HG03095 (cell line): ENCODE data around the gene STX1A.

ENCODE experiments used
- ATAC-seq: cut with Tn5 transposase; IDR thresholded peaks from one replicate; pipeline ENCODE4 v1.9.1; 2021; ENCODE audit warnings: moderate library complexity; ENCODE audit not compliant: unreplicated experiment

Gene STX1A

GRCh38 chr7:73718905-73719805, at the start of gene STX1A:
Gene STX1A, minus strand, starts transcription at chr7:73719669. Its CDS starts 38 bp downstream, at chr7:73719631.
- ATAC-seq: peak; percentile 54

- no peak for ATAC-seq
These were observed 49.4 kb upstream of the STX1A start for GRCh38 chr7:73768641-73769480.

DNA sequence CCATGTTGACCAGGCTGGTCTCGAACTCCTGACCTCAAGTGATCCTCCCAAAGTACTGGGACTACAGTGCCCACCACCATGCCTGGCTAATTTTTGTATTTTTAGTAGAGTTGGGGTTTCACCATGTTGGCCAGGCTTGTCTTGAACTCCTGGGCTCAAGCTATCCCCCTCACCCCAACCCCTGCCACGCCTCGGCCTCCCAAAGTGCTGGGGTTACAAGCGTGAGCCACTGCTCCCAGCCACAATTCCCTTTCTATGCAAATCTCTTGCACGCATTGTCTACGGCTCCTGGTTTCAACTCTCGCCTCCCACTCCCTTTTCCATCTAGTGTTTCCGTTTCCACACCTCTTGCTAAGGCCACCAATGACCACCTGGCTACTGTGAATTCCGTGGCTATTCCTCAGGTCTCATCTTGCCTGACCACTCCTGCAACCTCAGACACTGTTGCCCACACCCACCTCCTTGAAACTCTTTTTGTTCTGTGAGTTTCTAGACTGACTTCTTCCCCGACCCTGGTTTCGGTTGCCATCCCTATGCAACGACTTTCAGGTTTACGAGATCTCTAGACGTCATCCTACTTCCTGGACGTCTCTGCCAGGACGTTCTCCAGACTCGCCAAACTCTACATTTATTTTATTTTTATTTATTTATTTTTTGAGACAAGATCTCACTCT, 47.2 kb upstream of the STX1A start:
- no peak for ATAC-seq

DNA sequence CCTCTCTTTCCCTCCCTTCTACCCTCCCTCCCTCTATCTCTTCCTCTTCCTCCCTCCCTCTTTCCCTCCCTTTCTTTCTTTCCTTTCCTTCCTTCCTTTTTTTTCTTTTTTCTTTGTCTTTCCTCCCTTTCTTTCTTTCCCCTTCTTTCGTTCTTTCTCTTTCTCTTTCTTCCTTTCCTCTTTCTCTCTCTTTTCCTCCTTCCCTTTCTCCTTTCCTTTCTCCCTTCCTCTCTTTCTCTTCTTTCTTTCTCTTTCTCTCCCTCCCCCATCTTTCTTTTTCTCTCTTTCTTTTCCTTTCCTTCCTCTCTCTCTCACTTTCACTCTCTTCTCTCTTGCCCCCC, 43.2 kb upstream of the STX1A start:
- no peak for ATAC-seq

GRCh38 chr7:73761854-73762658, 42.6 kb upstream of the STX1A start:
- no peak for ATAC-seq

DNA sequence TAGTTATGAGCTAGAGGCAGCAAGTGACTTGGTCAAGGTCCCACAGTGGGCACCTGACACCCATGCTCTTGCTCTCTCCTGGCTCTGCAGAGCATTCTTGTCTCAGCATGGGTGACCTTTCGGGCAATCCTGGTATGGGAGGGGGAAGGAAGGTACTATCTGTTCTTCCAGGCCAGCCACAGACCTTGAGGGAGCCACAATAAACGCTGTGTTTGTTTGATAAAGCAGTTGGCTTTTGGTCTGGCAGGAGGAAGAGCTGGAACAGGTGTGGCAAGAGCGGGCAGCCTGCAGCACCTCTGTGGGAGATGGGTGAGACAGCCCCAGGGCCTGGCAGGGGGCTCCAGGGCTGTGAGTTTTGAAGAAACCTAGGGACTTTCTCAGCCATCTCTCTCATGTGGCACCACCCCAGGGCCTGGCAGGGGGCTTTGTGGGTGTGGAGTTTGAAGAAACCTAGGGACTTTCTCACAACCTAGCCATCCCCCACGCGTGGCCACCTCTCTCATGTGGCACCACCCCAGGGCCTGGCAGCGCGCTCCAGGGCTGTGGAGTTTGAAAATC, 39.2 kb upstream of the STX1A start:
- no peak for ATAC-seq

DNA sequence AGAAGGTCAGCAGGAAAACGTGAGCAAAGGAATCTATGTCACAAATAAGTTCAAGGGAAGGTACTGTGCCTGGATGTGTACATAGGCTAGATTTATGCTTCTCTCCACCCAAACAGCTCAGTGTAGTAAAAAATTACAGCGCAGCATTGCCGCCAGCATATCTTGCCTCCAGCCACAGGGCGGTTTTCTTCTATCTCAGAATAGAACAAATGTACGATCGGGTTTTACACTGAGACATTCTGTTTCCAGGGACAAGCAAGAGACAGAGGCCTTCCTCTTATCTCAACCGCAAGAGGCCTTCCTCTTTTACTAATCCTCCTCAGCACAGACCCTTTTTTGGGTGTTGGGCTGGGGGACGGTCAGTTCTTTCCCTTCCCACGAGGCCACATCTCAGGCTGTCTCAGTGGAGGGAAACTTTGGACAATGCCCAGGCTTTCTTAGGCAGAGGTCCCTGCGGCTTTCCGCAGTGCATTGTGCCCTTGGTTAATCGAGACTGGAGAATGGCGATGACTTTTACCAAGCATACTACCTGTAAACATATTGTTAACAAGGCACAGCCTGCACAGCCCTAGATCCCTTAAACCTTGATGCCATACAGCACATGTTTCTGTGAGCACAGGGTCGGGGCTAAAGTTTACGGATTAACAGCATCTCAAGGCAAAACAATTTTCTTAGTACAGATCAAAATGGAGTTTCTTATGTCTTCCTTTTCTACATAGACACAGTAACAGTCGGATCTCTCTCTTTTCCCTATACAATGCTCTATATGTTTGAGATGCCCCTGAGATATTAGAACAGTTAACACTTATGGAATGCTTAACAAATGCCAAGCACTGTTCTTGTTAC, 30.7 kb upstream of the STX1A start:
- ATAC-seq: no peak

GRCh38 chr7:73746378-73746777, 26.9 kb upstream of the STX1A start:
- no peak for ATAC-seq

DNA sequence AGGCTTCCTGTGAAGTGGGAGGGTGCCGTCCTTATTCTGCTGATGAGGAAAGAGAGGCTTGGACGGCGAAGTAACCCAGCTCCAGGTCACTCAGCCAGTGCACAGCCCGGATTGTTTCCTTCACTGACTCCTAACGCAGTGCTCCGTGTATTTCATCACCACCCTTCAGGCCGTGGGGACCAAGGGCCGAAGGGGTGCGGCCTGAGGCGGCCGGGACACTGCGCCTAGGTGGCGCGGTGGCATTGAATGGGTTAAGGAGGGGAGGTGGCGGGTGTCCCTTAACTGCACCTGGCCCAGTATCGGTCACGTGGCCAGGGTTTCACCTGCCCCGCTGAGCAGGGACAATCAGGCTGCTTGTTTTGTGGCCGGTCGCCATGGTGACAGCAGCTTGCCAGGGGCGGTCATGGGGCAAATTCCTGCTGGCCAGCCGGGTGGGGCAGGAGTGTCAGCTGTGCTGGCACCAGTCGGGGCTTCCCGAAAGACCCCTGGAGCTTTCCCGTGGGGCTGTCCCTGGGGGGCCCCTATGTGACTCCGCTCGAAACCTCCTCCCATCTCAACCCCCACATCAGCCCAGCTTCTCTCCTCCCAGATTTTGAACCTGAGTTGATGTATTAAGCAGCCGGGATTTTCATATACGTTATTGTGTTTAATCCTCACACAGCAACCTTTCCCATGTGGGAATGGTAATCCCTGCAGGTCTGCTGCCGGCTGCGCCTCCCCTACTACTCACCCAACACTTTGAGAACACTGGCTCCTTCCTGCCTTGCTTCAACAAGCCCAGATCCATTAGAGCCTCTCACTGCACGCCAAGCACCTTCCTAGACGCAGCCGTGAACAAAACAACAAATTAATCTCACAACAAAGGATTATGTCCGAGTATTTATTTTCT, 23.5 kb upstream of the STX1A start:
- no peak for ATAC-seq

GRCh38 chr7:73742338-73742752, 22.9 kb upstream of the STX1A start:
- ATAC-seq: no peak

GRCh38 chr7:73741600-73741999, 22.1 kb upstream of the STX1A start:
- ATAC-seq: no peak

DNA sequence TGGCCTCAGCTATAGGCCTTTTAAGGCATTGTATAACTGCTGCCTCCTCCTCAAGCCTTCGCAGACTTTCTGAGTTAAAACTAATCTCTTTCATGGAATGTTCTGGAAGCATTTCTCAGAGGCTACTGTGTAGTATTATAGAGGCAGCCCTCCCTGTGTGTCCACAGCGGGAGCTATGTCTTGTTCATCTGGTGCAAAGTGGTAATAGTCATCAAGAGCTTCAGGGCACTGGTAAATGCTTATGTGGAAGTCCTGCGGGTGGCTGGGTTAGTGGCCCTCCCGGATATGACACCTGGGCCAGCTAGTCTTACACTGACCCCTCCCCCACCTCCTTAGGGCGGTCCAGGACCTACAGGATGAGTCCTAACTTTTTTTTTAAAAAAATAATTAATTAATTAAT, 21.3 kb upstream of the STX1A start:
- ATAC-seq: no peak

DNA sequence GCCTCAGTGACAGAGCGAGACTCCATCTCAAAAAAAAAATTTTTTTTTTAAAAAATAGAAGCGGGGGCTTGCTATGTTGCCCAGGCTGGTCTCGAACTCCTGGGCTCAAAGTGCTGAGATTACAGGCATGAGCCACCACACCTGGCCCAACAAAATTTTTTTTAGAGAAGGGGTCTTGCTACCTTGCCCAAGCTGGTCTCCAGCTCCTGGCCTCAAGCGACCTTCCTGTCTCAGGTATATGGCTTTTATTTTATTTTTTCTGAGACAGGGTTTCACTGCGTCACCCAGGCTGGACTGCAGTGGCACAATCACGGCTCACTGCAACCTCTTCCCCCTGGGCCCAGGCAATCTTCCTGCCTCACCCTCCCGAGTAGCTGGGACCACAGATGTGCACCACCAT, 20.7 kb upstream of the STX1A start:
- ATAC-seq: no peak

DNA sequence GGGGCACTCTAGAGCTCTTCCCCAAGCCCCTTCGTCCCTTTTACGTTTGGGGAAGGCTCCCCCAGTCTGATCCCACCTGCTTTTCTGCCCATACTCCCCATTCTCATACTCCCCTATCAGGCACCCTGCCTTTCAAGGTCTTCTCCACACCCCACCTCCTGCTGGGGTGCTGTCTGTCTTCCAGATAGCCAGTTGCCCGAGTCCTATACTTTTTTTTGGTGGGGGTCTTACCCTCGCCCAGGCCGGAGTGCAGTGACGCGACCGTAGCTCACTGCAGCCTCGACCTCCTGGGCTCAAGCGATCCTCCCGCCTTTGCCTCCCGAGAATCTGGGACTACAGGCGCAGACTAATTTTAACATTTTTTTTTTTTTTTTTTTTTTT, 19.9 kb upstream of the STX1A start:
- no peak for ATAC-seq

DNA sequence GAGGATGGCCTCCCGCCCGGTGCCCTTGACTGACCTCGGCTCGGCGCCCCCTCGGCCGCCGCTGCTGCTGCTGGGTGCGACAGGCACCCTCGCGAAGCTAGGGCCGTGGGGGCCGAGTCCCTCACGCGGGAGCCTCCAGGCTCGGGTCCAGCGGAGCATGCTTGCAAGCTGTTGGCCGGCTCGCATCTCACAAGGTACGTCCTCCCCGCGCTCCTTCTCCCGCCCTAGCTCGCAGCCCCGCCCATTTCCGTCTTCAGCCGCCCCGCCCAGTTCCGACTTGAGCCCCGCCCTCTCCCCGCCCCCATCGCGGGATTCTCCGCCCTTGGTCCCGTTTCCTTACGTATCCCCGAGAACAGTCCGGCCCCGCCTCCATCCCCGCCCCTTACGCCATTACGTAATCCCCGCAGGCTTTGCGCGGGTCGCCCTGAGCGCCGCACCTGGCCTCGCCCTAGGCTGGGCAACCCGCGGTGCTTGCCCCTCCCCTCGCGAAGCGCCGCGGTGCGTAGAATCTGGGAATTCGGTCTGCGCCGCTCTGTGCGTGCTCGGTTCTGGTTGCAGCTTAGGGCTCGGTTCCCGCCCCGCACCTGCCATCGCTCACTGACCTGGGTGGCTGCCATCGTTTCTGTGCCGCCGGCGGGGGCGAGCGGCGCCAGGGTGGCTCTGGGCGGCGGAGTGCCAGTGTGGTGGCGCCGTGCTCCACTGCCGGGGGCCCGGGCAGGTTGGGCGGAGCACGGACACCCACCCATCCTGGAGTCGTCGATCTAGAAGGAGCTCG, 19.3 kb upstream of the STX1A start, which contains the start of gene ABHD11:
Gene ABHD11, minus strand, starts transcription at position 191 of the 775 bp plus-strand sequence. Its CDS starts 32 bp downstream, at position 159.
- peak; percentile 84 for ATAC-seq

DNA sequence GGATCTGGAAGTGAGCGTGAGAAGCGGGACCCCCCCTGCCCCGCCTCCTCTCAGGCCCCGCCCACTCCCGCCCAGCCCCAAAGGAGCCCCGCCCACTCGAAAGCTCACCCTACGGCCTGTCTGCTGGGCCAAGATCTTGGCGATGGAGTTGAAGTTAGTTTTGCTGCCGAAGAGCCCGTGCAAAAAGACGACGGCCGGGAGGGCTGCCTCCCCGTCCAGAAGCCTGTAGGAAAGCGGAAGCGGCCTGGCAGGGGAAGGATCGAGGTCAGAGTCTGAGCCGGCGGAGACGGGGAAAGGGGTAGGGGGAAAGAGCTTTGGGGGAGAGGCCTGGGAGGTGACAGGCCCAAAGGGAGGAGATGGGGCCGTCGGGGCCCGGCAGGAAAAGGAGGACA, 18.7 kb upstream of the STX1A start:
- ATAC-seq: peak; percentile 8

- ATAC-seq: no peak
These were observed 18.2 kb upstream of the STX1A start for GRCh38 chr7:73737491-73738219.
